MG63 (cell line): ENCODE measurements around the gene ZNF488. TPM values are rescaled to one million over a fixed set of nuclear protein-coding genes. Genes with fewer than 3 reads are reported as not detected.

Source experiments
- DNase-seq: peaks from one replicate; pipeline ENCODE4 v3.0.0-alpha.2; 2020
- H3K27me3 ChIP-seq: fragments of 250-450 bp; sonication (Bioruptor Pico); 2 replicates; pipeline ENCODE4 v1.5.1; 2020; ENCODE audit warnings: mild to moderate bottlenecking, moderate library complexity
- H3K36me3 ChIP-seq: fragments of 250-450 bp; sonication (Bioruptor Pico); 2 replicates; pipeline ENCODE4 v1.5.1; 2020; ENCODE audit warnings: mild to moderate bottlenecking, moderate library complexity
- H3K4me3 ChIP-seq: fragments of 250-450 bp; sonication (Bioruptor Pico); 2 replicates; pipeline ENCODE4 v1.5.1; 2020; ENCODE audit warnings: mild to moderate bottlenecking, moderate library complexity
- H3K9me3 ChIP-seq: fragments of 250-450 bp; sonication (Bioruptor Pico); 2 replicates; pipeline ENCODE4 v1.5.1; 2020; ENCODE audit warnings: mild to moderate bottlenecking, moderate library complexity
- total RNA-seq: library from RNA; depleted of rRNA; stranded (reverse); fragments of >200 nt; shearing (Covaris generic); gene quantifications from 2 replicates; pipeline ENCODE4 v1.2.3, GENCODE V29; 2014; ENCODE audit warnings: low replicate concordance

The ZNF488 gene
- total RNA-seq, 1 experiment from 2014 or later = 0.07 TPM

DNA sequence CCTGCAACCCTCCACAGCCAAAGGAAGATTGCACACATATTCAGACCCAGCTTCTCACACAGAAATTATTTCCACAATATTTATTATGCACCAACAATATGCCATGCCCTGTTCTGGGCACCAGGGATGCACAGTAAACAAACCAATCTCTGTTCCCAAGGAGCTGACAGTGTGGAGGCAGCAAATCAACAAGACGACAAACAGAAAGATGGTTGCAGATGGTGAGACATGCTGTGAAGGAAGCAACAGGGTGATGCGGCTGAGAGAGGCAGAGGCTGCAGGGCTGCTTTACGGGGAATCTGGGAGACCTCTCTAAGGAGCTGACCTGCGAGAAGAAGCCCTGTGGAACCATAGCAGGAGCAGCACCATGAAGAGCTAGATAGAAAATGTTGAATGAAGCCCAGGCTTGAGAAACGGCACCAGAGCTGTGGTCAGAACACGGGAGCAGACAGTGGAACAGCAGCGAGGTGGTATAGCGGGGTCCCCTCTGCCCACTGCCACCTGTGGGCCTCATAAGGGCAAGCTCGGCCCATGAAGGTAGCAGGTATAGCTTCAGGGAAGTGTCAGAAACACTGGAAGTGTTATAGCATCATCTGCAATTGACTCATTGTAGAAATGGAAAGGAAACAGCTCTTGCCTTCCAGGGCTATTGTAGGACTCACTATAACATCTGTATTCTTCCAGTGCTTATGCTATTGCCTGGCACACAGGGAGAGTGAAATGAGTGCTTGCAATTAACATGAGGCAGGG lies 18.5 kb downstream of the ZNF488 start:
- no peak for DNase-seq
- H3K36me3 ChIP-seq = no peaks in the 10 kb centered on the region
- no peaks in the 10 kb centered on the region for H3K27me3 ChIP-seq
- no peak overlapping the region for H3K4me3 ChIP-seq
- no peaks in the 10 kb centered on the region for H3K9me3 ChIP-seq

DNA sequence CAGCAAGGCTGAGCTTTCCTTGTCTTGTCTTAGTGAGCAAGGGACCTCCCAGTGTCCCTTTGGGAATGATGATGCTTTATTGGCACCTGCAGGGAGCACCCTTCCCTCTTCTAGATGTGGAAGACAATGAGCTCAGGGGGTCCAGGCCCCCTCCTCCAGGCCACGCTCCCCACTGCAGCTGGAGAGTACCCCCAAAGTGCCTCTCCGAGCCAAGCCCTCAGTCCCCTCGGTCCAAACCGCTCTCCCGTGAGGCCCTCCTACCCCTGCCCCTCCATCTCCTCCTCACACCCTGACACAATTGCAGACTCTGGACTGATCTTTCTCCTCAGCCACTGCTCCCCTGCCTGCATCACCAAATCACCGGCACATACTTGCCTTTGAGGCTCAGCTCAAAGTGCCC lies 19.2 kb downstream of the ZNF488 start:
- H3K4me3 ChIP-seq = no peak overlapping the region
- H3K36me3 ChIP-seq = no peaks in the 10 kb centered on the region
- H3K27me3 ChIP-seq = no peaks in the 10 kb centered on the region
- DNase-seq = no peak
- no peaks in the 10 kb centered on the region for H3K9me3 ChIP-seq

DNA sequence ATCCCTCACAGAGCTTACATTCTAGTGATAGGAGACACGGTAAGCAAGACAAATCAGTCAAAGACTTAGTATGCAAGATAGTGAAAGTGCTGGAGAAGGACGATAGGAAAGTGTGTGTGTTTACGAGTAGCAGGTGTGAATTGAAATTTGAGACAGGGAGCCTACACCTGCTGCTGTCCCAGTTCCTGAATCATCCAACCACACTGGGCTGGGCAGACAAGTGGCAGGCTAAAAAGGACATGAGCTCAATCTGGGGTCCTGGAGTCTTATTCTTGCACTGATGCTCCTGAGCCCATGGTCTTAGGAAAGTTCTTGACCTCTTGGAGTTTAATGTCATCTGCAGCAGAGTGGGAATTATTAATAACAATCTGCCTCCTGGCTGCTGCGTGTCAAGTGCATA lies 19.7 kb downstream of the ZNF488 start:
- no peak overlapping the region for H3K4me3 ChIP-seq
- H3K36me3 ChIP-seq = no peaks in the 10 kb centered on the region
- no peaks in the 10 kb centered on the region for H3K9me3 ChIP-seq
- no peaks in the 10 kb centered on the region for H3K27me3 ChIP-seq
- no peak for DNase-seq

DNA sequence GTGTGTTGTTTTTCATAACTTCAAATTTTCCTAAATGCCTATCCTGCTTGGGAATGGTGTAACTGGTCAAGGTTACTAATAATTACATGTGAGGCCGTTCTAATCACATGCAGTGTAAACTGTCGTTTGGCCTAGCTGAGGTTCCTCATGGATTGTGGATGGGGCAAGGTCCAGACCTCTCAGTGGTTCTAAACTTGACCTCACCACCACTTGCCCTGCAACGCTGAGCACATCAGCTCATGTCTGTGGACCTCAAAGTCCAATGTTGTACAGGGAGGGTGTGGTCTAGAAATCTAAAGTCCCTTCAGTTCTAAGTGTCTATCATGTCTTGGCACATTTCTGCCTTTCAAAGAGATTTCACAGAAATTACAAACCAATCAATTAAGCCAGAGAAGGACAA lies 20.3 kb downstream of the ZNF488 start:
- no peaks in the 10 kb centered on the region for H3K36me3 ChIP-seq
- no peaks in the 10 kb centered on the region for H3K27me3 ChIP-seq
- H3K4me3 ChIP-seq = no peak overlapping the region
- no peaks in the 10 kb centered on the region for H3K9me3 ChIP-seq
- no peak for DNase-seq

DNA sequence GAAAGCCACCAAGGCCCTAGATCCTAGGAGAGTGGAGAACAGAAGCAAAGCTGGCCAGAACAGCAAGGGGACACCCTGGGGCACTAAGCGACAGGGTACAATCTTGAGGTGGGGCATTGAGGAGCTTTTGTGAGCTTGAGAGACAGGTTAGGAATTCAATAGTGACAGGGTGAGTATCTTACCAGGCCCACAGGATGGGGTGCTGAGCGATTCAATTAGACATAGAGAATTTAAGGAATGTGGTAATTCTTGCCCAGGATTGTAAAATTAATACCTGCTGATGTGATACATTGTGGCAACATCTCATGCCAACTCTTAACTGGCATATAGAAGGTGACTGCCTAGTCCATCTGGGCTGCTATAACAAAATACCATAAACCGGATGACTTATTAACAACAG lies 21.9 kb downstream of the ZNF488 start:
- Histone ChIP-seq H3K36me3 (no peaks in the 10 kb centered on the region), H3K9me3 (no peaks in the 10 kb centered on the region), H3K27me3 (no peaks in the 10 kb centered on the region), H3K4me3 (no peak overlapping the region)
- DNase-seq = no peak

DNA sequence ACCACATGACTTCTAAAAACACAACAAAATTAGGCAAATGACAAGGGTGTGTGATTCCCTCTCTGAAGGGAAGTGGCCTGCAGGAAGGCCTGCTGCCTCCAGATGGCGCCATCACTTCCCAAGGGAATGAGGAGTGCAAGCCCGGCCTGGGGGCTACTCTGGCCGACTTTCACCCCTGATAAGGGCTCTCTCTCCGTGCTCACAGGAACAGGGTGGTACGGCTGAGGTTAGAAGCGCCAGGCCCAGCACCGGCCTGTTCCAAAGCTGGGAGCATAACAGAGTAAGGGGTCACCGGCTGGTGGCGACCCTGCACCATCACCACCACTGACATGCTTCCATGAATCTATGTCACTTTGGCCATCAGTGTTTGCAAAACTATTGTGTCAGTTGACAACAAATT lies 22.8 kb downstream of the ZNF488 start:
- no peaks in the 10 kb centered on the region for H3K9me3 ChIP-seq
- H3K36me3 ChIP-seq = no peaks in the 10 kb centered on the region
- DNase-seq = peak; percentile 39
- no peak overlapping the region for H3K4me3 ChIP-seq
- H3K27me3 ChIP-seq = no peaks in the 10 kb centered on the region

DNA sequence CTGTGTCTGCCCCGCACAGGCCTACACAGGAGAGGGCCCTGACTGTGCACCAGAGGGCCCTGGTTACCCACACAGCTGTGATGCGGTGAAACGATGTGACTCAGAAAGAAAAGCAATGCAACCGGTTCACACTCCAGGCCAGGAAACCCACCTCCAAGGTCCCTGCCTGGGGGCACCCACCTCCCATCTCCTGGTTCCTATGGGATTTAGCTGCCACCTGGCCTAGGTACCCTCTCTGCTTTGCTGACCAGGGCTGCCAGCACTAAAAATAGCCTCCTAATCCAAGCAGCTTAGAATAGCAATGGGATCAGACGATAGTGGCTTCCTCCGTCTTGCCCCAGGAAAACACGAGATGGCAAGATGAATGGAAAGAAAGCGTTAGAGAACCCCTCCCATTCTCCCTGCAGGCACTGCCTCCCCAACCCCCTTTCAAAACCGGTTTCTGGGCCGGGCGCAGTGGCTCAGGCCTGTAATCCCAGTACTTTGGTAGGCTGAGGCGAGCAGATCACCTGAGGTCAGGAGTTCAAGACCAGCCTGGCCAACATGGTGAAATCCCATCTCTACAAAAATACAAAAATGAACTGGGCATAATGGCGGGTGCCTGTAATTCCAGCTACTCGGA lies 23.6 kb downstream of the ZNF488 start:
- Histone ChIP-seq H3K9me3 (no peaks in the 10 kb centered on the region), H3K36me3 (no peaks in the 10 kb centered on the region), H3K4me3 (no peak overlapping the region), H3K27me3 (no peaks in the 10 kb centered on the region)
- DNase-seq = no peak

DNA sequence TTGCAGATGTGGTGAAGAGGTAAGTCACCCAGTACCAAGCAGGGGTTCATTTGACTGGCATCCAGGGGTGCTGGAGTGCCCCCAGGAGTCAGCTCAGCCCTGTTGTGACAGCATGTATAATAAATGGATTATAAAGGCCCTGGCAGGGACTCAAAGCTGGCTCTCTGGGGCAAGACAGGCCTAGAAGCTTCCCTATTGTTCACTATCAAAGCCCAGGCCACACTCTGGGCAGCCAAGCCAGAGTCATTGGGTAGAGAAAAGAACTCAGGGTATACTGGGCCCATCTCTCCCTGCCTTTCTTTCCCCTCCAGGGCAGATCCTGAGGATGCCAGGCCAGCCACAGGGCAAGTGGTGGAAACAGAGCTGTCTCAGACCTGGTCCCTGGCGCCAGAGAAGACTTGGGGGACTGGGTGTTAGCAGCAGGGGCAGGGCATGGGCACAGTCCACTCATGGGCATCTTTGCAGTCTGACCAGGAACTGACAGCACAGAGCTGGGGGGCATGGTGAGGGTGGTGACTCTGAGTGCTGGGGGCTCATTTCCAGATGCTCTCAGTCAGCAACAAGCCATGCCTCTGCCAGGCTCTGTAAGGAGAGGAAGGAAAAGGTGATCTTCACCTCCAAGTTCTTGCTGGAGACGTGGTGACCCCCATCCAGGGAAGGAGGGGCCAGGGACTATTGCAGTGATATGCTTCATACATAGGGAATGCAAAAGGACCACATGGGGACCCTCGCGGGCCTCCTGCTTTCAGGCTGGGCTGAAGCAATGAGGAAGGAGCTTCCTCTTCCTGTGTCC lies 24.3 kb downstream of the ZNF488 start:
- Histone ChIP-seq H3K9me3 (no peaks in the 10 kb centered on the region), H3K27me3 (no peaks in the 10 kb centered on the region), H3K4me3 (no peak overlapping the region), H3K36me3 (no peaks in the 10 kb centered on the region)
- no peak for DNase-seq

DNA sequence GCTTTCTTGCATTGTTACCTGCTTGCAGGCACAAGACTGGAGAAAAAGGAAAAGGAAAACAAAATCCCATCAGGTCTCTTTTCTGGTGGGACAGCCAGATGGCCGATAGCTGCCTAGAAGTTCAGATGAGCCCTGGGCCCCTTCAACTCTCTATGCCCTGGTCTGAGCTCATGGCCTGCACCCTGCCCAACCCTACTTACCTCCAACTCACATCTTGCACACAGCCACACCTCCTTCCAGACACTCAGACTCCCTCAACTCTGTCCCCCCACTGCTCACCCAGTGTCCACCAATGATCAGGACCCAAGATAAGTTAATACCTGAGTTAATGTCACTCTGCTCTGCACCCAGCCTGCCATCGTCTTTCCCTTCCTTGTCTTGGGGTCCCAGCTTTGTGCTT lies 25.0 kb downstream of the ZNF488 start:
- H3K9me3 ChIP-seq = no peaks in the 10 kb centered on the region
- no peaks in the 10 kb centered on the region for H3K27me3 ChIP-seq
- no peak overlapping the region for H3K4me3 ChIP-seq
- no peak for DNase-seq
- H3K36me3 ChIP-seq = no peaks in the 10 kb centered on the region

DNA sequence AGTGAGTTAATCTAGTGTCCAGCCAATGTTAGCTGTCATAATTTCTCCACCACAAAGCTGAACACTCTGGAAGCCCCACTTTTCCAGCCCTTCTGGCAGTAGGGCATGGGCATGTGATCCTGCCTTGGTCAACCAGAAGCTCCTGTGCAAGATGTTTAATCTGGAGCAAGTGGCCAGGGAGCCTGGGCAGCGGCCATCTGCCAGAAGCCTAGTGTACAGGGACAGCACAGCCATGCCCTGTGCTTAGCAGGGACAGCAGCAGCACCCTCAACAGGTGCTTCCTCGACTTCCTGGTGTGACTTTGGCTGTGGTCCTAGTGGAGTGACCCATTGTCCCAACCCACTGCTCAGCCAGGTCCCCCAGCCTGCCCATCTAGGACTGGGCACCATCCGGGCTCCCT lies 25.6 kb downstream of the ZNF488 start:
- Histone ChIP-seq H3K27me3 (no peaks in the 10 kb centered on the region), H3K4me3 (no peak overlapping the region), H3K36me3 (no peaks in the 10 kb centered on the region), H3K9me3 (no peaks in the 10 kb centered on the region)
- no peak for DNase-seq

DNA sequence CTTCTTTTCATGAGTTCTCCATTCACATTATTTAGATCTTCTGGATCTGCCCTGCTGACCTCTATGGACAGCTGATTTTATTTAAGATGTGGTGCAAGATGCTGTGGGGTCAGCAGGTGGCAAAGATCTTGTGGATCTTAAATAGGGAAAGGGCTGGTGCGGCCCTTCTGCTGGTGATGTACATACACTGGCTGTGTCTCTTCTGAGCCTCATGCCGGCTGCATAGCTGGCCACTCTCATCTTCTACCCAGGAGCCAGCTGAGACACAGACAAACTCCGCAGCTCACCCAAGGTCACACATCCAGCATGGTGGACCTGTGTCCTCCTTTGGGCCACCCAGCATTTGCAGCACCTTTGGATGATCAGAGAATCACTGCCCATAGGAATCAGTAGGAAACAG lies 26.2 kb downstream of the ZNF488 start:
- Histone ChIP-seq H3K4me3 (no peak overlapping the region), H3K36me3 (no peaks in the 10 kb centered on the region), H3K27me3 (no peaks in the 10 kb centered on the region), H3K9me3 (no peaks in the 10 kb centered on the region)
- DNase-seq = no peak

DNA sequence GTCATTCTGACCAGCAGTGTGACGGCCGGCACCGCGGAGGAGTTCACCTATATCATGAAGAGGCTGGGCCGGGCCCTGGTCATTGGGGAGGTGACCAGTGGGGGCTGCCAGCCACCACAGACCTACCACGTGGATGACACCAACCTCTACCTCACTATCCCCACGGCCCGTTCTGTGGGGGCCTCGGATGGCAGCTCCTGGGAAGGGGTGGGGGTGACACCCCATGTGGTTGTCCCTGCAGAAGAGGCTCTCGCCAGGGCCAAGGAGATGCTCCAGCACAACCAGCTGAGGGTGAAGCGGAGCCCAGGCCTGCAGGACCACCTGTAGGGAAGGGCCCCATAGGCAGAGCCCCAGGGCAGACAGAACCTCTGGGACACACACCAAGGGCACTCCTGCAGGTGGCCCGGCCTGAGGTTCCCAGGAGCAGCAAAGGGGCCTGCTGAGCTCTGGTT lies 26.9 kb downstream of the ZNF488 start:
- Histone ChIP-seq H3K4me3 (no peak overlapping the region), H3K9me3 (no peaks in the 10 kb centered on the region), H3K27me3 (no peaks in the 10 kb centered on the region), H3K36me3 (no peaks in the 10 kb centered on the region)
- DNase-seq = no peak

DNA sequence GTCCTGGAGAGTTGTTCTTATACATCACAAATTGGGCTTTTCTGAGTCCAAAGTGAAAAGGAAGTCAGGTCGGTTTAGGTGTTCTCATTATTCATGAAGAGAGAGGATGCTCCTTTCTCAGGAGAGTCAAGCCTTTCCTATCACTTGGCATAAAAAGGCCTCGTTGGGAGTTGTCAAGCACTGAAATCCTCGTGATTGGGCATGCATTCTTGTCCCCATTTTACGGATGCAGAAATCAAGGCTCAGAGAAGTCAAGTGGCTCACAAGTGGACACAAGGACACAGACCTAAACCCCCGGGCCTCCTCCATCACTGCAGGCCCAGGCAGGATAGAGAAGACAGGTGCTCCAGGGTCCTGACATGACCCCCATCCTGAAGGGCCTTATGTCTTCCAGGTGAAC lies 27.4 kb downstream of the ZNF488 start:
- H3K4me3 ChIP-seq = no peak overlapping the region
- DNase-seq = no peak
- H3K9me3 ChIP-seq = no peaks in the 10 kb centered on the region
- no peaks in the 10 kb centered on the region for H3K36me3 ChIP-seq
- no peaks in the 10 kb centered on the region for H3K27me3 ChIP-seq

DNA sequence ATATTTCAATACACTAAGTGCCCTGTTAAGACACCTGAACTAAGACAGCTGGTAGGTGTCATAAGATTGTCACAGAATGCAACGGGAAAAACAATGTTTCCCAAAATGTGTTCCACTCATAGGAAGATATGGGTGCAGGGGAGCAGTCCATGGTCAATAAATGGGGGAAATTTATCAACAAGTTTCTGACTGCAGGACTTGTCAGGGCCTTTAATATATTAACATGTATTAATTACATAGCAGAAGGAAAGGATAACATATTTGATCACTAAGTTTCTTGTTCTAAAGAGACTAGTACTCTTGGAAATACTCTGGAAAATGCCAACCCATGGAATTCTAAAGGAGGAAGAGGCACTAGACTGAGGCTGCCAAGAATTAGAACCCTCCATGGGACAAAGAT lies 29.2 kb downstream of the ZNF488 start:
- Histone ChIP-seq H3K27me3 (no peaks in the 10 kb centered on the region), H3K36me3 (no peaks in the 10 kb centered on the region), H3K9me3 (no peaks in the 10 kb centered on the region), H3K4me3 (no peak overlapping the region)
- DNase-seq = no peak

DNA sequence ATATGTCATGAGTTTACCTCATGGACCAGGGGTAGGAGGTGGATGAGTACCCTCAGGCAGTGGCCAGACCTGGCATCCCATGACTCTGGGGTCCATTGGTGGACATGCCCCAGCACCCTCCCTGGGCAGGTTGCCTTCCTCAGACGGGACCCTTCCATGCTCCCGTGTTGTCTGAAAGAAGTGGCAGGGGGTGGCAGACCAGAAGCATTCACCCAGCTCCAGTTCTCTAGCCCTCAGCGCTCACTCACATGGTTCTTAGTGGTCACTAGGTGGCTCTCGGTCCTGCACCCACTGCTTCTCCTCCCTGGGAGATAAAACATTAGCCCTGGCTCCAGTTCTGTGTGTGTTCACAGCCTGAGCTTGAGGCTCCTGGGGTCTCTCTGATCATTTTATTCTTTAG lies 29.9 kb downstream of the ZNF488 start:
- DNase-seq = no peak
- H3K36me3 ChIP-seq = no peaks in the 10 kb centered on the region
- no peaks in the 10 kb centered on the region for H3K9me3 ChIP-seq
- no peak overlapping the region for H3K4me3 ChIP-seq
- H3K27me3 ChIP-seq = no peaks in the 10 kb centered on the region

DNA sequence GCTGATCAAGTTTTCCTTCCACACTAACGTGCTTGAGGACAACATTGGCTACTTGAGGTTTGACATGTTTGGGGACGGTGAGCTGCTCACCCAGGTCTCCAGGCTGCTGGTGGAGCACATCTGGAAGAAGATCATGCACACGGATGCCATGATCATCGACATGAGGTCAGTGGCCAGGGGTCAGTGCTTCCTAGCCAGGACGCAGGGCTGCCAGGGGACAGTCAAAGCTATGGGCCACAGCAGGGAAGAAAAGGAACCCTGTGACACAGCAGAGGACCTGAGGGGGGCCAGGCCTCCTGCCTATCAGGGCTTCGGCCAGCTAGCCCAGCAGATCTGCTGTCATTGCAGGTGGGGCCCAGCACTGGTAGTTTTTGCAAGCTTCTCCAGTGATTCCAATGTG lies 30.7 kb downstream of the ZNF488 start:
- Histone ChIP-seq H3K27me3 (no peaks in the 10 kb centered on the region), H3K9me3 (no peaks in the 10 kb centered on the region), H3K36me3 (no peaks in the 10 kb centered on the region), H3K4me3 (no peak overlapping the region)
- no peak for DNase-seq

DNA sequence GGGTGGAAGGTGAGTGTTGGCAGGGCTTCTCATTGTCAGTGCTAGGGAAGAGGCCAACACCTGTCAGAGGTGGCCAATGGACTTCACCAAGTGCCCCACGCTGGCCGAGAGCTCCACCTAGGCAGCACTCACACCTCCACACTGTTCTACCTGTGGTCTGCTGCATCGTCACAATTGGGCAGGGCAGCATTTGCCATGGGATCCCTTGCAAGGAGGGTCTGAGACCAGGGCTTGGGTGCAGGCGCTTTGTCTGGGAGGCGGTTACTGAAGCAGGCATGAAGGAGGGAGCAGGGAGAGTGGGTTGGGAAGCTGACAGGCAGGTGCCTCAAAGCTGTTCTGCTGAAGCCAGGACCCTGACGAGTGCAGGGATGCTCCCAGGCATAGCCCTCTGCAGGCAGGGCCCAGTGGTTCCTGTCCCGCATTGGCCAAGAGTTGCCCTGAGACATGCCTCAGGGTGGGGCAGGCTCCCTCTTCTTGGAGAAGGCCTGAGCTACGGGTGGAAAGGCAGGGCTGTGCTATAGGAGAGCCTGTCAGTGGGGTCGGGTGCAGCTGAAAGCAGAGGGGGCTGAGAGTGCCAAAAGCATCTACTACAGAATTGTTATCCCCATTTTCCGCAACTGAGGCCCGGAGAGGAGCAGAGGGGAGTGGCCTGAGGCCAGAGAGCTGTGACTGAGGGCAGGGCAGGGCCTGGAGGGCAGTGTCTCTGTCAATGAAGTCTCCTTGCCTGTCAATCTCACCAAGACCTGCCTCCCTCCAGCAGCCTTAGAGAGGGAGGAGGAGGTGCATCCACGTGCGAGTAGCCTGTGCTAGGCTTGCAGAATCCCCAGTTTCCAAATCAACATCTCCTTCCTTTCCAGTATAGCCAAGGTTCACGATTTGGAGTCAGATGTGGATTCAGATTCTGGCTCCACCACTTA lies 31.9 kb downstream of the ZNF488 start:
- no peaks in the 10 kb centered on the region for H3K9me3 ChIP-seq
- H3K27me3 ChIP-seq = no peaks in the 10 kb centered on the region
- no peaks in the 10 kb centered on the region for H3K36me3 ChIP-seq
- no peak for DNase-seq
- H3K4me3 ChIP-seq = no peak overlapping the region
